HepG2 (cell line): ENCODE results near the gene TRAF3. TPM values are rescaled to one million over a fixed set of nuclear protein-coding genes. Genes with fewer than 3 reads are reported as not detected.
A peak's percentile ranks its signal among the peaks of the same experiment; 100 is the strongest.

ENCODE experiments used
- AKAP8 ChIP-seq: sonication (generic); formaldehyde crosslinking; IDR thresholded peaks from 2 replicates; pipeline ENCODE4 v1.5.1; 2020; ENCODE audit warnings: mild to moderate bottlenecking, missing genetic modification reagents
- CC2D1A ChIP-seq: sonication (generic); formaldehyde crosslinking; IDR thresholded peaks from 2 replicates; pipeline ENCODE4 v1.8.1; 2023; ENCODE audit warnings: mild to moderate bottlenecking, missing genetic modification reagents
- DNMT3B ChIP-seq: conservative IDR thresholded peaks from 2 replicates; pipeline ENCODE4 v1.6.1; 2016; ENCODE audit warnings: missing biosample characterization, control low read depth
- FOXJ3 ChIP-seq: sonication (generic); formaldehyde crosslinking; IDR thresholded peaks from 2 replicates; pipeline ENCODE4 v1.4.0; 2020; ENCODE audit warnings: missing genetic modification reagents, mild to moderate bottlenecking, borderline replicate concordance
- GABPB1 ChIP-seq: IDR thresholded peaks from 2 replicates; pipeline ENCODE4 v1.6.1; 2016; ENCODE audit warnings: mild to moderate bottlenecking, missing genetic modification reagents, moderate library complexity, missing compliant biosample characterization
- MEIS1 ChIP-seq: sonication (generic); formaldehyde crosslinking; IDR thresholded peaks from 2 replicates; pipeline ENCODE4 v1.9.0; 2021; ENCODE audit warnings: mild to moderate bottlenecking, missing genetic modification reagents, moderate library complexity, borderline replicate concordance
- PHF8 ChIP-seq: sonication (generic); formaldehyde crosslinking; IDR thresholded peaks from 2 replicates; pipeline ENCODE4 v1.5.0; 2020; ENCODE audit warnings: missing genetic modification reagents
- RFX3 ChIP-seq: IDR thresholded peaks from 2 replicates; pipeline ENCODE4 v1.6.1; 2016; ENCODE audit warnings: missing biosample characterization, missing genetic modification reagents
- TEAD2 ChIP-seq: sonication (generic); formaldehyde crosslinking; IDR thresholded peaks from 2 replicates; pipeline ENCODE4 v1.9.0; 2021; ENCODE audit warnings: missing genetic modification reagents
- ZBTB20 ChIP-seq: sonication (generic); formaldehyde crosslinking; IDR thresholded peaks from 2 replicates; pipeline ENCODE4 v1.8.1; 2023; ENCODE audit warnings: missing genetic modification reagents, low read depth, mild to moderate bottlenecking, borderline replicate concordance
- ZMAT3 ChIP-seq: sonication (generic); formaldehyde crosslinking; conservative IDR thresholded peaks from 2 replicates; pipeline ENCODE4 v1.7.0; 2021; ENCODE audit warnings: missing genetic modification reagents
- ZNF230 ChIP-seq: sonication (generic); formaldehyde crosslinking; IDR thresholded peaks from 2 replicates; pipeline ENCODE4 v1.4.0; 2020; ENCODE audit warnings: mild to moderate bottlenecking, missing genetic modification reagents
- ZNF33B ChIP-seq: sonication (generic); formaldehyde crosslinking; IDR thresholded peaks from 2 replicates; pipeline ENCODE4 v1.5.1; 2020; ENCODE audit warnings: mild to moderate bottlenecking, missing genetic modification reagents
- ZNF709 ChIP-seq: sonication (generic); formaldehyde crosslinking; IDR thresholded peaks from 2 replicates; pipeline ENCODE4 v1.5.0; 2020; ENCODE audit warnings: mild to moderate bottlenecking, missing genetic modification reagents
- polyA plus RNA-seq, 8 experiments: library from polyadenylated mRNA; depleted of rRNA in 3 of 8; stranded (reverse) in 7 of 8; unstranded in 1 of 8; fragments of >200 nt; fragmentation: Illumina TruSeq in 4 of 8; extraction: Trizol in 4 of 8; gene quantifications; 2 replicates each; pipeline versions ENCODE4 v1.2.1 to v1.2.3, GENCODE V29; 2011 to 2016; ENCODE audit warnings: low read depth in 4 of 8, missing spikeins in 1 of 8, mixed read lengths in 1 of 8; ENCODE audit not compliant: insufficient read depth in 1 of 8
- total RNA-seq, 5 experiments: library from RNA; depleted of rRNA; stranded (reverse); fragments of >200 nt; fragmentation: Illumina TruSeq; extraction: Trizol; gene quantifications; 2 replicates each; pipeline ENCODE4 v1.2.3, GENCODE V29; 2016; ENCODE audit warnings: low read depth in 1 of 5
- TF ChIP-seq, protein P1 (sequence below): sonication (generic); formaldehyde crosslinking; IDR thresholded peaks from 2 replicates; pipeline ENCODE4 v1.9.0; 2021; ENCODE audit warnings: mild to moderate bottlenecking, missing genetic modification reagents
- TF ChIP-seq, protein P2 (sequence below): IDR thresholded peaks from 2 replicates; pipeline ENCODE4 v1.6.1; 2016; ENCODE audit warnings: missing biosample characterization, missing genetic modification reagents, low read depth
- TF ChIP-seq, protein P3 (sequence below): sonication (generic); formaldehyde crosslinking; IDR thresholded peaks from 2 replicates; pipeline ENCODE4 v1.4.0; 2020; ENCODE audit warnings: missing genetic modification reagents, mild to moderate bottlenecking, borderline replicate concordance

TRAF3 gene
- total and polyA plus RNA-seq, 2 of the 13 experiments (the other 11 are each of a cell fraction or from before 2014, with no cell fraction given): 6.9 to 12.2 TPM

DNA sequence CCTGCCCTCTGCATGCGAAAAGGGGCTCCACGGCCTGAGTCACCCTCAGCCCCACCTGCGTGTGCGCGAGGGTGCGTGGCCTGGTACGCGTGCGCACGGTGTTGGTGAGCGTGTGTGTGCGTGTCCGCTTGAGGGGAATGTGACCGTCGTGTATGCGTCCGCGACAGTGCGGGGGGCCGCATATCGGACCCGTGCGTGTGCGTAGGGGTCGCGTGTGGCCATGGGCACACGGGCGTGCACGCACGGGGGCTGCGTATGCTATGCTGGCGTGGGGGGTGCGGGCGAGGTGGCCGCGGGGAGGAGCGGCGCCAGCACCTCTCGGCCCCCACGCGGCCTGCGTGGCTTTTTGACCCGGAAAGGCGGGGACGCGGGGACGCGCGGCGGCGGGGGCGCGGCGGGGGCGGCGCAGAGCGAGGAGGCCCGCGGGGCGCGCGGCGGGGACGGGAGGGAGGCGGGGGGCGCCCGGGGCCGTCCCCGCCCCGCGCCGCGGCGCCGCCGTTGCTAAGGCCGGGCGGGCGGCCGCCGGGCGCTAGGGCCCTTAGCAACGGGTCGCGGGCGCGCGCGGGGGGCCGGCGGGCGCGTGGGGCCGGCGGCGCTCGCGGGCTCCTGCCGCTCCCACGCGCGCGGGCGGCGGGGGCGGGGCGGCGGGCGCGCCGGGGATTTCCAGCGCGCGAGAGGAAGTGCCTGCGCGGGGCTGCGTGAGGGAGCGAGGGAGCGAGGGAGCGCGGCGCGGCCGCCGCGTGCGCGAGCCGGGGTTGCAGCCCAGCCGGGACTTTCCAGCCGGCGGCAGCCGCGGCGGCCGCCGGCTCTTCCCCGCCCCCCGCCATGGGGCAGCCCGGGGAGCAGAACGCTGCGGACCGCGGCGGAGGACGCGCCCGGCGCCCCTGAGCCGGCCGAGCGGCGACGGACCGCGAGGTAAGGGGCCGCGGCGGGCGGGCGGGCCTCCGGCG is at the start of gene TRAF3 (continued):
- TF ChIP-seq AKAP8 (CRISPR knock-in tag): no peak
- no peak for TF ChIP-seq ZMAT3
- no peak for TF ChIP-seq CC2D1A
- TF ChIP-seq PHF8 (CRISPR knock-in tag): peak; percentile 1
- TF ChIP-seq GABPB1 (CRISPR knock-in tag): peak; percentile 43; the same call in 1 of the 2 replicates
- TF ChIP-seq ZNF230 (CRISPR knock-in tag): no peak; the same call in 1 of the 2 replicates
- TF ChIP-seq DNMT3B: no peak
- TF ChIP-seq ZNF33B (CRISPR knock-in tag): no peak
- no peak for TF ChIP-seq FOXJ3 (CRISPR knock-in tag)
- no peak for TF ChIP-seq RFX3
- no peak for TF ChIP-seq TEAD2 (CRISPR knock-in tag)
- no peak for TF ChIP-seq ZNF709 (CRISPR knock-in tag)
- TF ChIP-seq, protein P1, sequence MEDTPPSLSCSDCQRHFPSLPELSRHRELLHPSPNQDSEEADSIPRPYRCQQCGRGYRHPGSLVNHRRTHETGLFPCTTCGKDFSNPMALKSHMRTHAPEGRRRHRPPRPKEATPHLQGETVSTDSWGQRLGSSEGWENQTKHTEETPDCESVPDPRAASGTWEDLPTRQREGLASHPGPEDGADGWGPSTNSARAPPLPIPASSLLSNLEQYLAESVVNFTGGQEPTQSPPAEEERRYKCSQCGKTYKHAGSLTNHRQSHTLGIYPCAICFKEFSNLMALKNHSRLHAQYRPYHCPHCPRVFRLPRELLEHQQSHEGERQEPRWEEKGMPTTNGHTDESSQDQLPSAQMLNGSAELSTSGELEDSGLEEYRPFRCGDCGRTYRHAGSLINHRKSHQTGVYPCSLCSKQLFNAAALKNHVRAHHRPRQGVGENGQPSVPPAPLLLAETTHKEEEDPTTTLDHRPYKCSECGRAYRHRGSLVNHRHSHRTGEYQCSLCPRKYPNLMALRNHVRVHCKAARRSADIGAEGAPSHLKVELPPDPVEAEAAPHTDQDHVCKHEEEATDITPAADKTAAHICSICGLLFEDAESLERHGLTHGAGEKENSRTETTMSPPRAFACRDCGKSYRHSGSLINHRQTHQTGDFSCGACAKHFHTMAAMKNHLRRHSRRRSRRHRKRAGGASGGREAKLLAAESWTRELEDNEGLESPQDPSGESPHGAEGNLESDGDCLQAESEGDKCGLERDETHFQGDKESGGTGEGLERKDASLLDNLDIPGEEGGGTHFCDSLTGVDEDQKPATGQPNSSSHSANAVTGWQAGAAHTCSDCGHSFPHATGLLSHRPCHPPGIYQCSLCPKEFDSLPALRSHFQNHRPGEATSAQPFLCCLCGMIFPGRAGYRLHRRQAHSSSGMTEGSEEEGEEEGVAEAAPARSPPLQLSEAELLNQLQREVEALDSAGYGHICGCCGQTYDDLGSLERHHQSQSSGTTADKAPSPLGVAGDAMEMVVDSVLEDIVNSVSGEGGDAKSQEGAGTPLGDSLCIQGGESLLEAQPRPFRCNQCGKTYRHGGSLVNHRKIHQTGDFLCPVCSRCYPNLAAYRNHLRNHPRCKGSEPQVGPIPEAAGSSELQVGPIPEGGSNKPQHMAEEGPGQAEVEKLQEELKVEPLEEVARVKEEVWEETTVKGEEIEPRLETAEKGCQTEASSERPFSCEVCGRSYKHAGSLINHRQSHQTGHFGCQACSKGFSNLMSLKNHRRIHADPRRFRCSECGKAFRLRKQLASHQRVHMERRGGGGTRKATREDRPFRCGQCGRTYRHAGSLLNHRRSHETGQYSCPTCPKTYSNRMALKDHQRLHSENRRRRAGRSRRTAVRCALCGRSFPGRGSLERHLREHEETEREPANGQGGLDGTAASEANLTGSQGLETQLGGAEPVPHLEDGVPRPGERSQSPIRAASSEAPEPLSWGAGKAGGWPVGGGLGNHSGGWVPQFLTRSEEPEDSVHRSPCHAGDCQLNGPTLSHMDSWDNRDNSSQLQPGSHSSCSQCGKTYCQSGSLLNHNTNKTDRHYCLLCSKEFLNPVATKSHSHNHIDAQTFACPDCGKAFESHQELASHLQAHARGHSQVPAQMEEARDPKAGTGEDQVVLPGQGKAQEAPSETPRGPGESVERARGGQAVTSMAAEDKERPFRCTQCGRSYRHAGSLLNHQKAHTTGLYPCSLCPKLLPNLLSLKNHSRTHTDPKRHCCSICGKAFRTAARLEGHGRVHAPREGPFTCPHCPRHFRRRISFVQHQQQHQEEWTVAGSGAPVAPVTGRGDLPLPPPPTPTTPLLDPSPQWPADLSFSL (CRISPR knock-in tag): no peak
- TF ChIP-seq MEIS1: no peak
- no peak for TF ChIP-seq ZBTB20 (CRISPR knock-in tag)
- TF ChIP-seq, protein P2, sequence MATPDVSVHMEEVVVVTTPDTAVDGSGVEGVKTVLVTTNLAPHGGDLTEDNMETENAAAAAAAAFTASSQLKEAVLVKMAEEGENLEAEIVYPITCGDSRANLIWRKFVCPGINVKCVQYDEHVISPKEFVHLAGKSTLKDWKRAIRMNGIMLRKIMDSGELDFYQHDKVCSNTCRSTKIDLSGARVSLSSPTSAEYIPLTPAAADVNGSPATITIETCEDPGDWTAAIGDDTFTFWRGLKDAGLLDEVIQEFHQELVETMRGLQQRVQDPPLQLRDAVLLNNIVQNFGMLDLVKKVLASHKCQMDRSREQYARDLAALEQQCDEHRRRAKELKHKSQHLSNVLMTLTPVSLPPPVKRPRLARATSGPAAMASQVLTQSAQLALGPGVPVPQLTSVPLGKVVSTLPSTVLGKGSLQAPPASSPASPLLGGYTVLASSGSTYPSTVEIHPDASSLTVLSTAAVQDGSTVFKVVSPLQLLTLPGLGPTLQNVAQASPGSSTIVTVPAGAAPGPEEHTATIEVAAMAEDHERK (CRISPR knock-in tag): no peak
- TF ChIP-seq, protein P3, sequence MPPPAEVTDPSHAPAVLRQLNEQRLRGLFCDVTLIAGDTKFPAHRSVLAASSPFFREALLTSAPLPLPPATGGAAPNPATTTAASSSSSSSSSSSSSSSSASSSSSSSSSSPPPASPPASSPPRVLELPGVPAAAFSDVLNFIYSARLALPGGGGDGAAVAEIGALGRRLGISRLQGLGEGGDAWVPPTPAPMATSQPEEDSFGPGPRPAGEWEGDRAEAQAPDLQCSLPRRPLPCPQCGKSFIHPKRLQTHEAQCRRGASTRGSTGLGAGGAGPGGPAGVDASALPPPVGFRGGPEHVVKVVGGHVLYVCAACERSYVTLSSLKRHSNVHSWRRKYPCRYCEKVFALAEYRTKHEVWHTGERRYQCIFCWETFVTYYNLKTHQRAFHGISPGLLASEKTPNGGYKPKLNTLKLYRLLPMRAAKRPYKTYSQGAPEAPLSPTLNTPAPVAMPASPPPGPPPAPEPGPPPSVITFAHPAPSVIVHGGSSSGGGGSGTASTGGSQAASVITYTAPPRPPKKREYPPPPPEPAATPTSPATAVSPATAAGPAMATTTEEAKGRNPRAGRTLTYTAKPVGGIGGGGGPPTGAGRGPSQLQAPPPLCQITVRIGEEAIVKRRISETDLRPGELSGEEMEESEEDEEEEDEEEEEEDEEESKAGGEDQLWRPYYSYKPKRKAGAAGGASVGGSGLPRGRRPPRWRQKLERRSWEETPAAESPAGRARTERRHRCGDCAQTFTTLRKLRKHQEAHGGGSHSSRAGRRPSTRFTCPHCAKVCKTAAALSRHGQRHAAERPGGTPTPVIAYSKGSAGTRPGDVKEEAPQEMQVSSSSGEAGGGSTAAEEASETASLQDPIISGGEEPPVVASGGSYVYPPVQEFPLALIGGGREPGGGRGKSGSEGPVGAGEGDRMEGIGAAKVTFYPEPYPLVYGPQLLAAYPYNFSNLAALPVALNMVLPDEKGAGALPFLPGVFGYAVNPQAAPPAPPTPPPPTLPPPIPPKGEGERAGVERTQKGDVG (CRISPR knock-in tag): peak; percentile 95; the same call in 1 of the 2 replicates
